ENCODE measurements around the gene ITGA1. TPM values are rescaled to one million over a fixed set of nuclear protein-coding genes. Genes with fewer than 3 reads are reported as not detected.
A peak's percentile ranks its signal among the peaks of the same experiment; 100 is the strongest.

ITGA1 gene
- total RNA-seq, 1 experiment from 2014 or later: 26.4 TPM

GRCh38 chr5:52786949-52787599 lies 642 bp upstream of the ITGA1 start:
- H3K36me3 ChIP-seq (ENCODE audit: control insufficient read depth, insufficient read depth, low read length): no peaks in the 10 kb centered on the region
- TF ChIP-seq CTCF (IDR thresholded peaks at IDR 0.05; ENCODE audit: insufficient read depth in 1 of 2, low read depth in 1 of 2, low read length in 1 of 2, severe bottlenecking in 1 of 2, unreplicated experiment in 1 of 2): peak; percentile 34 to 65
- H3K9me3 ChIP-seq: no peaks in the 10 kb centered on the region
- H3K4me1 ChIP-seq: peaks cover 13% of the 10 kb centered on the region
- H3K27me3 ChIP-seq (replicated peaks; ENCODE audit: control insufficient read depth, insufficient read depth, low read length): no peaks in the 10 kb centered on the region
- Mint-ChIP-seq H3K4me3 (ENCODE audit: unreplicated experiment) (peak overlapping the region; percentile 97), H3K36me3 (ENCODE audit: insufficient read depth, unreplicated experiment) (peaks cover 6% of the 10 kb centered on the region), H3K9me3 (ENCODE audit: unreplicated experiment) (no peaks in the 10 kb centered on the region), H3K4me1 (ENCODE audit: low read depth, unreplicated experiment) (peaks cover 34% of the 10 kb centered on the region), H3K27me3 (ENCODE audit: insufficient read depth, unreplicated experiment) (peaks cover under 1% of the 10 kb centered on the region), H3K27ac (ENCODE audit: unreplicated experiment) (peak overlapping the region; percentile 85)
- peak overlapping the region; percentile 62 for H3K4me3 ChIP-seq (ENCODE audit: low read depth, low read length)
- ChIA-PET CTCF (interaction anchor here (0.7 to 2.4 kb wide), 6 partner anchors 10 to 161 kb away, joined by 3 to 23 read pairs (median 4); no protein-coding TSS in a partner anchor), POLR2A (interaction anchor here (1.3 kb wide), 1 partner anchor 12 kb away, joined by 19 read pairs; no protein-coding TSS in a partner anchor)
- BruUV-seq (replicated peaks): TSS peak; percentile 39
- DNase-seq: peak; percentile 70 to 75
- intact Hi-C loops (cut with micrococcal nuclease; ENCODE audit: unreplicated experiment): loop anchor here (1.0 to 2.0 kb wide), 6 partner anchors 13 to 309 kb away; partner anchors contain the start of gene ITGA2

DNA sequence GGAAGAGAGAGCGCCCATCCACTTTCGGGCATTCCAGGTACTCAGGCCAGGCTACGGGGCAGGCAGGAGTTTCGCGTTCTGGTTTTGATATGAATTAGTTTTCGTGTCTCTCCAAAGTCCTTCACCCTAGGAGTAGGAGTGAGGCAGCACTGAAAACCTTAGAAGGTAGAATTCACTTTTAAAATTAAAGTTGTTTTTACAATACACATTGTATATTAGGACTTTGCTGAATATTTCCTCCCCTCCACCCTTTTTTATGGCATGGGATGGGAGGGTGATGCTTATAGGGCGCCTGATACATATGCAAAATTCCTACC lies 747 bp downstream of the ITGA1 start:
- CTCF ChIA-PET: interaction anchor here (1.0 to 2.4 kb wide), 3 partner anchors 8 to 127 kb away, joined by 4 to 23 read pairs (median 21); no protein-coding TSS in a partner anchor
- intact Hi-C loops (cut with micrococcal nuclease; ENCODE audit: unreplicated experiment): no loop called here
- peak overlapping the region; percentile 85 for H3K27ac Mint-ChIP-seq (ENCODE audit: unreplicated experiment)
- no peak for DNase-seq
- Histone ChIP-seq H3K4me3 (ENCODE audit: low read depth, low read length) (peak overlapping the region; percentile 62), H3K4me1 (peaks cover 13% of the 10 kb centered on the region), H3K27me3 (replicated peaks; ENCODE audit: control insufficient read depth, insufficient read depth, low read length) (no peaks in the 10 kb centered on the region), H3K36me3 (ENCODE audit: control insufficient read depth, insufficient read depth, low read length) (no peaks in the 10 kb centered on the region), H3K9me3 (no peaks in the 10 kb centered on the region)
- BruUV-seq (replicated peaks): no TSS peak
- POLR2A ChIA-PET: interaction anchor here (1.3 to 1.4 kb wide), 2 partner anchors 11 kb away, joined by 10 to 19 read pairs; no protein-coding TSS in a partner anchor
- no peak for TF ChIP-seq CTCF (IDR thresholded peaks at IDR 0.05; ENCODE audit: insufficient read depth in 1 of 2, low read depth in 1 of 2, low read length in 1 of 2, severe bottlenecking in 1 of 2, unreplicated experiment in 1 of 2)
- peaks cover 34% of the 10 kb centered on the region for H3K4me1 Mint-ChIP-seq (ENCODE audit: low read depth, unreplicated experiment)
- H3K36me3 Mint-ChIP-seq (ENCODE audit: insufficient read depth, unreplicated experiment): peaks cover 6% of the 10 kb centered on the region
- no peaks in the 10 kb centered on the region for H3K9me3 Mint-ChIP-seq (ENCODE audit: unreplicated experiment)
- H3K4me3 Mint-ChIP-seq (ENCODE audit: unreplicated experiment): peak overlapping the region; percentile 97
- H3K27me3 Mint-ChIP-seq (ENCODE audit: insufficient read depth, unreplicated experiment): no peaks in the 10 kb centered on the region

DNA sequence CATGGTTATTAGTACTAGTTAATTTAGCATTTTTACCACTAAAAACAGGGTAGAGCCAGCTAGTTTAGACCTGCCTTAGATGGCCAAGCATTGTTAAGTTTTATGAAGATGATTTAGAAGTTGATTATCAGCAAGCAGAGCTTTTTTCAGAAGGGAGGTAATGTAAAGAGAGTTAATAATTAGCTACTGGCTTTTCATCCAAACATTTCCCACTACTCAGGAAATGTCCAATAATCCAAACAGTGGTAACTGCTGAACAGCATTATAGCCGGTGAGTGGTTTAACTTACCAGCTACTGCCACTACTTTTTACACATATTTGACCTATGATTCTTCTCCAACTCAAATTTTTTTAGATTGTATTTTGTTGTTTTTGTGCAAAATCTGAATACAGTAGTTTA lies 1.7 kb downstream of the ITGA1 start:
- Mint-ChIP-seq H3K4me3 (ENCODE audit: unreplicated experiment) (peak overlapping the region; percentile 97), H3K36me3 (ENCODE audit: insufficient read depth, unreplicated experiment) (peaks cover 6% of the 10 kb centered on the region), H3K27ac (ENCODE audit: unreplicated experiment) (no peak overlapping the region), H3K9me3 (ENCODE audit: unreplicated experiment) (no peaks in the 10 kb centered on the region), H3K4me1 (ENCODE audit: low read depth, unreplicated experiment) (peaks cover 34% of the 10 kb centered on the region), H3K27me3 (ENCODE audit: insufficient read depth, unreplicated experiment) (no peaks in the 10 kb centered on the region)
- no peaks in the 10 kb centered on the region for H3K36me3 ChIP-seq (ENCODE audit: control insufficient read depth, insufficient read depth, low read length)
- TF ChIP-seq CTCF (IDR thresholded peaks at IDR 0.05; ENCODE audit: insufficient read depth in 1 of 2, low read depth in 1 of 2, low read length in 1 of 2, severe bottlenecking in 1 of 2, unreplicated experiment in 1 of 2): no peak
- DNase-seq: no peak
- peaks cover 20% of the 10 kb centered on the region for H3K4me1 ChIP-seq
- POLR2A ChIA-PET: interaction anchor here (1.4 kb wide), 1 partner anchor 10 kb away, joined by 10 read pairs; no protein-coding TSS in a partner anchor
- BruUV-seq (replicated peaks): no TSS peak
- peak overlapping the region; percentile 62 for H3K4me3 ChIP-seq (ENCODE audit: low read depth, low read length)
- H3K27me3 ChIP-seq (replicated peaks; ENCODE audit: control insufficient read depth, insufficient read depth, low read length): no peaks in the 10 kb centered on the region
- CTCF ChIA-PET: interaction anchor here (0.6 to 1.9 kb wide), 4 partner anchors 10 to 126 kb away, joined by 3 to 11 read pairs (median 6); no protein-coding TSS in a partner anchor
- intact Hi-C loops (cut with micrococcal nuclease; ENCODE audit: unreplicated experiment): no loop called here
- H3K9me3 ChIP-seq: no peaks in the 10 kb centered on the region

All from Caco-2 (cell line).